Fibroblast of the aortic adventitia (primary cell): ENCODE data around the gene IFNL3. TPM values are rescaled to one million over a fixed set of nuclear protein-coding genes. Genes with fewer than 3 reads are reported as not detected.
"Not testable (repeated sequence)": the region's sequence is repeated elsewhere in the genome, so short reads cannot be mapped to it uniquely, and the experiment has no call there.

Experiments used
- DNase-seq: peaks from one replicate; pipeline ENCODE4 v3.0.0-alpha.2; 2010; ENCODE audit warnings: low read depth
- H3K4me3 ChIP-seq: 2 replicates; pipeline ENCODE4 v1.5.1; 2011; ENCODE audit warnings: low read depth, mild to moderate bottlenecking, control low read depth, low read length, moderate library complexity
- total RNA-seq: library from RNA; depleted of rRNA; stranded (reverse); fragments of >200 nt; gene quantifications from 2 replicates; pipeline ENCODE4 v1.2.3, GENCODE V29; 2012; ENCODE audit warnings: low replicate concordance
- TF ChIP-seq, protein P1 (sequence below): IDR thresholded peaks from 2 replicates; pipeline ENCODE4 v1.5.1; 2011; ENCODE audit warnings: mild to moderate bottlenecking, low read length, control low read depth, inconsistent platforms; ENCODE audit not compliant: insufficient read depth

The IFNL3 gene
- total RNA-seq, 1 donor: not detected

DNA sequence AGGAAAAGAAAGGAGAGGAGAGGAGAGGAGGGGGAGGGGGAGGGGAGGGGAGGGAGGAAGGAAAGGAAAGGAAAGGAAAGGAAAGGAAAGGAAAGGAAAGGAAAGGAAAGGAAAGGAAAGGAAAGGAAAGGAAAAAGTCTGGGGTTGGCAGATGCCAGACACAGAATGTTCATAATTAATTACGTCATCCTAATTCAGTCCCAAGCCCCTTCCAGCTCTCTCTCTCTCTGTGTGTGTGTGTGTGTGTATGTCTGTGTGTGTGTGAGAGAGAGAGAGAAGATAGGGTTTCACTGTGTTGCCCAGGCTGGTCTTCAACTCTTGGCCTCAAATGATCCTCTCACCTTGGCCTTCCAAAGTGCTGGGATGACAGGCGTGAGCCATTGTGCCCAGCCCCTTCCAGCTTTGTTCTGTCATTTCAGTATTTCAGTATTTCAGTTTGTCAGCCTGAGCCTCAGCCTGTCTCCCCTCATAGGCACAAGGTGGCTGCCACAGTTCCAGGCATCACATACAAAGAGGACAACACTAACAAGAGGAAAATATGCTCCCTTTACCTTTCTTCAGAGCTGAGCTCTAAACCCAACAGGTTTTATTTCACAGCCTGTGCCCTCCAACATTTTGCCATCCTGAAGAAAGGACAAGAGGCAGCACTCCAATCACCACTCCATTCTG lies 14.6 kb downstream of the IFNL3 start:
- TF ChIP-seq, protein P1, sequence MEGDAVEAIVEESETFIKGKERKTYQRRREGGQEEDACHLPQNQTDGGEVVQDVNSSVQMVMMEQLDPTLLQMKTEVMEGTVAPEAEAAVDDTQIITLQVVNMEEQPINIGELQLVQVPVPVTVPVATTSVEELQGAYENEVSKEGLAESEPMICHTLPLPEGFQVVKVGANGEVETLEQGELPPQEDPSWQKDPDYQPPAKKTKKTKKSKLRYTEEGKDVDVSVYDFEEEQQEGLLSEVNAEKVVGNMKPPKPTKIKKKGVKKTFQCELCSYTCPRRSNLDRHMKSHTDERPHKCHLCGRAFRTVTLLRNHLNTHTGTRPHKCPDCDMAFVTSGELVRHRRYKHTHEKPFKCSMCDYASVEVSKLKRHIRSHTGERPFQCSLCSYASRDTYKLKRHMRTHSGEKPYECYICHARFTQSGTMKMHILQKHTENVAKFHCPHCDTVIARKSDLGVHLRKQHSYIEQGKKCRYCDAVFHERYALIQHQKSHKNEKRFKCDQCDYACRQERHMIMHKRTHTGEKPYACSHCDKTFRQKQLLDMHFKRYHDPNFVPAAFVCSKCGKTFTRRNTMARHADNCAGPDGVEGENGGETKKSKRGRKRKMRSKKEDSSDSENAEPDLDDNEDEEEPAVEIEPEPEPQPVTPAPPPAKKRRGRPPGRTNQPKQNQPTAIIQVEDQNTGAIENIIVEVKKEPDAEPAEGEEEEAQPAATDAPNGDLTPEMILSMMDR: no peak
- no peak for DNase-seq

DNA sequence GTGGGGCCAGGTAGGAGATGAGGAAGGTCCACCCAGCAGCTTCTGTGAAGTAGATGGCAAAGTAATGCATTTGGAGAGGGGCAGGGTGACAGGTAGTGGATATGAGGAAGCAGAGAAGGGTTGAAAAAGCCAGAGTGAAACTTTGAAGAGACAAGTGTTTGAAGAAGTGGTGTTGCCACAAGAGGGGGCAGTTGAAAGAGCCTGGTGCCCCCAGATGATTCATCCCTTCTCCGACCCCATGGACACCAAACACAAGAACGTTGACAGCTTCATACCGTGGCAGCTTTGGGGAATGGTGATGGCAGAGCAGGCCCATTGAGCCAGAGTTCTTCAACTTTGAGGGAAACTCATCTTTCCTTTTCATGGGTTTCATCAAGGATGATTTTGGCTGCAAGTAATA lies 19.9 kb downstream of the IFNL3 start:
- TF ChIP-seq, protein P1: no peak

More for the DNA sequence above, 14.6 kb downstream of the IFNL3 start:
- H3K4me3 ChIP-seq: no peak overlapping the region

DNA sequence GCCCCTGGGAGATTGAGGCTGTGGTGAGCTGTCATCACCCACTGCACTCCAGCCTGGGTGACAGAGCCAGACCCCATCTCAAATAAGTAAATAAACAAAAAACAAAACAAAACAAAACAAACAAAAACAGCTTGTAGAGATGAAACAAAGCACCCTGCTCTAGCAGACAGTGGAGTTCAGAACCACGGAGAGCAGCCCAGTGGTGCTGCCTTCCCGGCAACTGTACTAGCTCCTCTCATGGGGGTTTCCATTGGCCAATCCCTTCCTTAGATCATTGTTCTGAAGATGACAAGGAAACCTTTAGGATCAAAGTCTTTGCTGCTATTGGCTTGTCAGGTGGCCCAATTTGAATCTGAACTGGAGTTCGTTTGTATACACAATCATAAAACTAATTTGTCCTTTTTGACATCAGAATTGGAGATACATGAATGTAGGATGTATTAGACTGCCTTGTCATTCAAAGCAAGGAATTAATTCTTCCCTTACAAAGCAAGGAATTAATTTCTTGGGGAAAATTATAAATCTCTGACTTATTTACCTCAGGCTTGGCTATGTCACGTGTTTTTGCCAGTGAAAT lies 21.0 kb downstream of the IFNL3 start:
- TF ChIP-seq, protein P1: no peak
- peak; percentile 20 for DNase-seq
- H3K4me3 ChIP-seq: no peak overlapping the region

More for the DNA sequence above, 19.9 kb downstream of the IFNL3 start:
- DNase-seq: no peak
- no peak overlapping the region for H3K4me3 ChIP-seq

DNA sequence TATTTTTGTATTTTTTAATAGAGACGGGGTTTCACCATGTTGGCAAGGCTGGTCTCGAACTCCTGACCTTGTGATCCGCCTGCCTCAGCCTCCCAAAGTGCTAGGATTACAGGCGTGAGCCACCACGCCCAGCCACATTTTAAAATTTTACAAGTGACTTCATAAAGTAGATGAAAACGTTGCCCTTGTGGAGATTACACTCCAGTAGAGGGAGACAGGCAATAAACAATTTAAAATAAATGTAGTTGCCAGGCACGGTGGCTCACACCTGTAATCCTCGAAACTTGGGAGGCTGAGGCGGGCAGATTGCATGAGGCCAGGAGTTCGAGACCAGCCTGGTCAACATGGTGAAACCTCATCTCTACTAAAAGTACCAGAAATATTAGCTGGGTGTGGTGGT lies 25.7 kb downstream of the IFNL3 start:
- DNase-seq, H3K4me3 ChIP-seq: not testable (repeated sequence)

DNA sequence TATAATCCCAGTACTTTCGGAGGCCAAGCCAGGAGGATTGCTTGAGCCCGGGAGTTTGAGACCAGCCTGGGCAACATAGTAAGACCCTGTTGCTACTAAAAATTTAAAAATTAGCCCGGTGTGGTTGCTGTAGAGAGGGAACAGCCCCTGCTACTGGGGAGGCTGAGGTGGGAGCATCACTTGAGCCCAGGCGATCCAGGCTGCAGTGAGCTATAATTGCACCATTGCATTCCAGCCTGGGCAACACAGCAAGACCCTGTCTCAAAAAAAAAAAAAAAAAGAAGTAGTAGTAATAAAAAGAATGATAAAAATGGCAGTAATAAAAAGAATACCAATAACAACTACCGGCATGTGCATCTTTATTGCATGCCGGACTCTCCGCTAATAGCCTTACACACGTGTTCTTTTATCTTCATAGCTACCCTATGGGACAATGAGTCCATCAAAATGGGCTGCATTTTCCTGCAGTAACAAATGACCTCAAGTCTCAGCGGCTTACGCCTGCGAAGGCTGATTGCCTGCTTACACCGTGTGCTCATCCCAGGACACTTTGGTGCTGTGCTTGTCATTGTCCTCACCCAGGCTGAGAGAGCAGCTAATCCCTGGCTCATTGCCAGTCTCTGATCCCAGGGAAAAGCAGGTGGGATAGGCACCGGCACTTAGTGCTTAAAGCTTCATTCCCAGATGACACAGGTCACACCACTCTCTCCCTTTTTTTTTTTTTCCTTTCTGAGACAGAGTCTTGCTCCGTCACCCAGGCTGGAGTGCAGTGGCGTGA lies 26.4 kb downstream of the IFNL3 start:
- H3K4me3 ChIP-seq: no peak overlapping the region
- TF ChIP-seq, protein P1: no peak
- no peak for DNase-seq

DNA sequence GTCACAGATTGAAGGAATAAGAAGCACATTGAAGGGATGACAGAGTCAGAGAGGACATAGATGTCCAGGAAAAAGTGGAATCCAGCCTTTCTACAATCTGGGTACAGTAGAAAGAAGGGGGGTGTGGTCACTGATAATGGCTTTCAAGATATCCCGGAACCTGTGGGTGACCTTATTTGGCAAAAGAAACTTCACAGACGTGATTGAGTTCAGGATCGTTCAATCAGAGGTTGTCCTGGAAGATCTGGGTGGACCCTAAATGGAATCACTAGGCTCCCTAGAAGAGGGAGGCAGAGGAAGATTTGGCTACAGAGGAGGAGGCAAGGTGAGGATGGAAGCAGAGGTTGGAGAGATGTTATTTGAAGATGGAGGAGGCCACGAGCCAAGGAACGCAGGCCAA lies 27.7 kb downstream of the IFNL3 start:
- TF ChIP-seq, protein P1: no peak
- DNase-seq: no peak
- H3K4me3 ChIP-seq: no peak overlapping the region

DNA sequence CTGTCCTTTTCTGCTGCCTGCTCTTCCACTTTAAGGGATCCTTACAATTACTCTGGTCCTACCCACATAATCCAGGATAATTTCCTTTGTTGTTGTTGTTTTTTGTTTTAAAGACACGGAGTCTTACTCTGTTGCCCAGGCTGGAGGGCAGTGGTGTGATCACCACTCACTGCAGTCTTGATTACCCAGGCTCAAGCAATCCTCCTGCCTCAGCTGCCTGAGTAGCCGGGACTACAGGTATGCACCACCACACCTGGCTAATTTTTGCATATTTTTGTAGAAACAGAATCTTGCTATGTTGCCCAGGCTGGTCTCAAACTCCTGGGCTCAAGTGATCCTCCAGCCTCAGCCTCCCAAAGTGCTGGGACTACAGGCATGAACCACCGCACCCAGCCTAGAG lies 29.5 kb downstream of the IFNL3 start:
- DNase-seq, H3K4me3 ChIP-seq: not testable (repeated sequence)

DNA sequence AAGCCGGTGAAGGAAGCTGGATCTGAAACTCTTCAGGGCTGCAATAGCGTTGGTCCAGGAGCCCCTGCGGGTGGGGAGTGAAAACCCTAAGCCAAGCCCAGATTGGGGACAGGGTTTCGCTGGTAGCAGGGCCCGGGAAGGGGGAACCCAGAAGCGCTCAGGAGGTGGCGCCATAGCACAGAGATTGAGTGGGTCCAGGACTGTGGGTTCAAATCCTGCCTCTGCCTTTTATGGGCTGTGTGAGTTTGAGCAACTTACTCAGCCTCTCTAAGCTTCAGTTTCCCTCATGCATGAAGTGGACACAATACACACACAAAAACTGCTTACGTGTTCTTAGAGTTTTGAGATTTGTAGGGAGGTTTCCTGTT lies 32.4 kb downstream of the IFNL3 start:
- TF ChIP-seq, protein P1: peak; percentile 23
- DNase-seq: peak; percentile 10
- no peak overlapping the region for H3K4me3 ChIP-seq
